EH (cell line): ENCODE data around the gene HPCA.

ENCODE experiments used
- DNase-seq: peaks from one replicate; pipeline ENCODE4 v3.0.0-alpha.2; 2015; ENCODE audit warnings: low read depth

The HPCA gene

DNA sequence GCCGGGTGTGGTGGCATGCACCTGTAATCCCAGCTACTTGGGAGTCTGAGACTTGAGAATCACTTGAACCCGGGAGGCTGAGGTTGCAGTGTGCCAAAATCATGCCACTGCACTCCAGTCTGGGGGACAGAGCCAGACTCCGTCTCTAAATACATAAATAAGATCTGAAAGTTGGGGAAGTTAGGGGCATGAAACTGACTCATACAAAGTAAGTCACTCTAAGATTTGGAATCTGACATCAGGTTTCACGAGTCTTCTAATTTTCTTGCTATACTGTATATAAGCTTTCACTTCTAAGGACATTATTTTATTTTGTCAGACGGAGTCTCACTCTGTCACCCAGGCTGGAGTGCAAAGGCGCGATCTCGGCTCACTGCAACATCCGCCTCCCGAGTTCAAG is 48.2 kb downstream of the HPCA start:
- no peak for DNase-seq

DNA sequence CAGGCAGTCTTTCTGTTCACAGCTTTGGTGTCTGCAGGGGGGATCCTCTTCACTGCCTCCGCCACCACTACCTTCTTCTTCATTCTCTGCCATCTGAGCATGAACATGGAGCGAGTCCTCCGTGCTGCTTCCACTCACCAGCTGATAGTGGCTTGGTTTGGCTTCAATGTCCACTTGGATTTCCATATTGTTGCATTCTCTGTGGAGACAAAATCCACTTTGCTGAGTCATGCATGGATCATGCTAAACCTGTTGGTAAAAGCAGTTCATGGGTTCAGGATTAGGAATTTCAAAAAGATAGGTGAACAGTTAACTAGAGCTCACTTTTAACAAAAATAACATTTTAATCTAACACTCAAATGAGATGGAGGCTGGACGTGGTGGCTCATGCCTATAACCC is 50.8 kb downstream of the HPCA start:
- no peak for DNase-seq

DNA sequence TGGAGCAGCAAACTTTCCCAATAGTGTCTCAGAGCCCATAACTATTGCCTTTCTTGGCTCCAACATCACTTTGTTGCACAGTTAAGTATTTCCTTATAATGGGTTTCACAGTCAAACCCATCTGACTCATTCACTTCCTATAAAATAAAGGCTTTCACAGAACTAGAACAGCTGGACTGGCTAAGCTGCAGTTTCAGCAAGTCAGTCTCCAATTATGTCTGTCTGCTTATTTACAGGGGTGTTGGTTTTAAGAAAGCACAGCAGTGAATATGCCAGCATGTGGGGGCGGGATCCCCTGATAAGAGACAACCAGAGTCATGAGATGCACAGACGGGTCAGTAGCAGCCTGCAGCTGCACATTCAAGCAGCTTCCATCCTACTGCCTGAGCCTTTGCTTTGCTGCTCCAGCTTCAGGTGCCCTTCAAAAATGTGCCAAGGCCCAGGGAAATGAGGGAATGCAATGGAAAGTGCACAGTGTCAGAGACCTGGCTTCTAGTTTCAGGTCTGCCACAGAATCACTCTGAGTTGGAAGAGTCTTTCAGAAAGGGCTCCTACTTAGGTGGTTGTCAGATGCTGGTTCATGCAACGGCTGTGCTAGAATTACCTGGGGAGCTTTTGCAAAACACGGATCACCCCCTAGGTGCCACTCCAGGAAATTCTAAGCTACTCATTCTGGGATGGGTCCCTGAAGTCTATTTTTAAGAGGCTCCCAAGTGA is 53.5 kb downstream of the HPCA start:
- peak; percentile 88 for DNase-seq

DNA sequence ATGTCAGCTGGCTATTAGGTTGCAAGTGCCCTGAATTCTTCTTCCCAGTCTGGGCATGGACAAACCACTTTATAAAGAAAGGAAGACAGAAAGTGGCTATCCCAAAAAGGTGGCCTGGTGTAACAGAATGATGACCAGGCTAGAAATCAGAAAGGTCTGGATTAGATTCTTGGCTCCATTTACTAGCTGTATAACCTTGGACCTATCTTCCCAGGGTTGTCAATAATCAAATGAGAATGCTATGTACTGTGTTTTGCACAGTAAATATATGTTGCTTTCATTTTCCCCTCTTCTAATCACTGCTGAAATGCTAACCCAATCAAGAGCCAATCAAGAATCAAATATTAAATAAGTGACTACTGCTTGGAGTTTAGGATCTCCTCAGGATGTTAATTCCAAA is 57.9 kb downstream of the HPCA start:
- DNase-seq = no peak
